ENCODE measurements around the gene FRMD5.

FRMD5 gene

GRCh38 chr15:44186705-44187104 lies 8.4 kb downstream of the FRMD5 start:
- H3K36me3 ChIP-seq (ENCODE audit: insufficient read depth, low read length): no peaks in the 10 kb centered on the region
- H3K9me3 ChIP-seq (ENCODE audit: low read depth, low read length): no peaks in the 10 kb centered on the region
- no peak for TF ChIP-seq POLR2AphosphoS5 (IDR thresholded peaks at IDR 0.05; ENCODE audit: borderline replicate concordance, low read depth, low read length)
- TF ChIP-seq FOXP2 (optimal IDR thresholded peaks at IDR 0.05; ENCODE audit: control extremely low read depth, extremely low read length, insufficient read depth): no peak
- no peak for TF ChIP-seq EZH2 (IDR thresholded peaks at IDR 0.05)
- no peak overlapping the region for H3K4me3 ChIP-seq
- no peak for DNase-seq (ENCODE audit: low read depth, low spot score)
- H3K27ac ChIP-seq: no peak overlapping the region
- H3K9ac ChIP-seq (ENCODE audit: insufficient read length): no peak overlapping the region

DNA sequence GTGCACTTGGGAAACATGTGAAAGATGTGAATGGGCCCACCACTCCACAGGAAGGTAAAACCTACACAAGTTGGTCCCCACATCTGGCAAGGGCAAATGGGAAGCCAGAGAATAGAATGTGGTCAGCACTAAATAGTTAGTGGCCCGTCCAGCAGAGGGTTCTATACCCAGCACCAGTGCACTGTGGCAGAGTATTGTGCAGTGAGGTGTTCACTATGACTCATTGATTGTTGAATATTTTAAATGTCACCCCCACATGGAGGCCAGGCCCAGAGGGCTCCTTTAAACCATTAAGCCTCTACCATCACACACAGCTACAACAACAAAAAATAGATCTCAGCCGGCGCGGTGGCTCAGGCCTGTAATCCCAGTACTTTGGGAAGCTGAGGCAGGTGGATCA lies 11.7 kb downstream of the FRMD5 start:
- TF ChIP-seq EZH2 (IDR thresholded peaks at IDR 0.05) (no peak), FOXP2 (optimal IDR thresholded peaks at IDR 0.05; ENCODE audit: control extremely low read depth, extremely low read length, insufficient read depth) (no peak), POLR2AphosphoS5 (IDR thresholded peaks at IDR 0.05; ENCODE audit: borderline replicate concordance, low read depth, low read length) (no peak)
- no peak for DNase-seq (ENCODE audit: low read depth, low spot score)
- no peaks in the 10 kb centered on the region for H3K36me3 ChIP-seq (ENCODE audit: insufficient read depth, low read length)
- no peak overlapping the region for H3K4me3 ChIP-seq
- H3K9ac ChIP-seq (ENCODE audit: insufficient read length): no peak overlapping the region
- no peaks in the 10 kb centered on the region for H3K9me3 ChIP-seq (ENCODE audit: low read depth, low read length)
- no peak overlapping the region for H3K27ac ChIP-seq

DNA sequence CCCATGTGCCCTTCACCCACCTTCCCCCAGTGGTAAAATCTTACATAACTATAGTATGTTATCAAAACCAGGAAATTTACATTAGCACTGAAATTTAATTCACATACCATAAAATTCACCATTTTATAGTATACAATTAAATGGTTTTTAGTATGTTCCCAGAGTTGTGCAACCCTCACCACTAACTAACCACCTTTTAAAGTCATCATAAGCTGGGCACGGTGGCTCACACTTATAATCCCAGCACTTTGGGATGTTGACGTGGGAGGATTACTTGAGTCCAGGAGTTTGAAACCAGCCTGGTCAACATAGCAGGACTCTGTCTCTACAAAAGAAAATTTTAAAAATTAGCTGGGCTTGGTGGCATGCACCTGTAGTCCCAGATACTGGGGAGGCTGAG lies 13.7 kb downstream of the FRMD5 start:
- no peak for DNase-seq (ENCODE audit: low read depth, low spot score)
- Histone ChIP-seq H3K27ac (no peak overlapping the region), H3K9ac (ENCODE audit: insufficient read length) (no peak overlapping the region), H3K36me3 (ENCODE audit: insufficient read depth, low read length) (no peaks in the 10 kb centered on the region), H3K9me3 (ENCODE audit: low read depth, low read length) (no peaks in the 10 kb centered on the region), H3K4me3 (no peak overlapping the region)
- TF ChIP-seq FOXP2 (optimal IDR thresholded peaks at IDR 0.05; ENCODE audit: control extremely low read depth, extremely low read length, insufficient read depth) (no peak), EZH2 (IDR thresholded peaks at IDR 0.05) (no peak), POLR2AphosphoS5 (IDR thresholded peaks at IDR 0.05; ENCODE audit: borderline replicate concordance, low read depth, low read length) (no peak)

- Histone ChIP-seq H3K36me3 (ENCODE audit: insufficient read depth, low read length) (no peaks in the 10 kb centered on the region), H3K4me3 (no peak overlapping the region), H3K9ac (ENCODE audit: insufficient read length) (no peak overlapping the region), H3K9me3 (ENCODE audit: low read depth, low read length) (no peaks in the 10 kb centered on the region), H3K27ac (no peak overlapping the region)
- no peak for DNase-seq (ENCODE audit: low read depth, low spot score)
- no peak for TF ChIP-seq EZH2 (IDR thresholded peaks at IDR 0.05)
- TF ChIP-seq POLR2AphosphoS5 (IDR thresholded peaks at IDR 0.05; ENCODE audit: borderline replicate concordance, low read depth, low read length): no peak
- no peak for TF ChIP-seq FOXP2 (optimal IDR thresholded peaks at IDR 0.05; ENCODE audit: control extremely low read depth, extremely low read length, insufficient read depth)
Observed at GRCh38 chr15:44177139-44177538, 17.9 kb downstream of the FRMD5 start.

GRCh38 chr15:44173813-44174212 lies 21.3 kb downstream of the FRMD5 start:
- no peaks in the 10 kb centered on the region for H3K9me3 ChIP-seq (ENCODE audit: low read depth, low read length)
- no peak overlapping the region for H3K9ac ChIP-seq (ENCODE audit: insufficient read length)
- TF ChIP-seq EZH2 (IDR thresholded peaks at IDR 0.05) (no peak), FOXP2 (optimal IDR thresholded peaks at IDR 0.05; ENCODE audit: control extremely low read depth, extremely low read length, insufficient read depth) (no peak), POLR2AphosphoS5 (IDR thresholded peaks at IDR 0.05; ENCODE audit: borderline replicate concordance, low read depth, low read length) (no peak)
- H3K27ac ChIP-seq: no peak overlapping the region
- no peak for DNase-seq (ENCODE audit: low read depth, low spot score)
- no peaks in the 10 kb centered on the region for H3K36me3 ChIP-seq (ENCODE audit: insufficient read depth, low read length)
- H3K4me3 ChIP-seq: no peak overlapping the region

- Histone ChIP-seq H3K9ac (ENCODE audit: insufficient read length) (no peak overlapping the region), H3K4me3 (no peak overlapping the region), H3K27ac (no peak overlapping the region), H3K9me3 (ENCODE audit: low read depth, low read length) (no peaks in the 10 kb centered on the region), H3K36me3 (ENCODE audit: insufficient read depth, low read length) (no peaks in the 10 kb centered on the region)
- DNase-seq (ENCODE audit: low read depth, low spot score): no peak
- TF ChIP-seq FOXP2 (optimal IDR thresholded peaks at IDR 0.05; ENCODE audit: control extremely low read depth, extremely low read length, insufficient read depth) (no peak), EZH2 (IDR thresholded peaks at IDR 0.05) (no peak), POLR2AphosphoS5 (IDR thresholded peaks at IDR 0.05; ENCODE audit: borderline replicate concordance, low read depth, low read length) (no peak)
Observed at GRCh38 chr15:44163370-44163769, 31.7 kb downstream of the FRMD5 start.

DNA sequence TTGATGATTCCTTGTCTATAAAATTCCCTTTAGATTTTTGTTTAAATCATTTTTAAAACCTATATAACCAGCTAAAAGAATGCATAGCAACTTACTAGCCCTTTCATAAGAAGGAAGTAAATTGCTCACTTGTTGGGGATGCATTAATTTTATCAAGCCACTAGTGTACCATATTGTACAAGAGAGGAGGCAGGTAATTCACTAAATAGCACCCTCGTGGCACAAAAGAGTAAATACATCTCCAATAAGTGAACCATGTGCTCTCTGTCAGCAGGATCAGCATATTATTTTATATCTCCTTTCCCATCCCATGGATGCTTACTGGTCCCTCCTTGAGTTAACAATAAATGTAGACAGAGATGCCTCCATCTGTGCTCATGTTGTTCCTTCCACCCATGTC lies 34.3 kb downstream of the FRMD5 start:
- Histone ChIP-seq H3K36me3 (ENCODE audit: insufficient read depth, low read length) (no peaks in the 10 kb centered on the region), H3K9ac (ENCODE audit: insufficient read length) (no peak overlapping the region), H3K9me3 (ENCODE audit: low read depth, low read length) (no peaks in the 10 kb centered on the region), H3K4me3 (no peak overlapping the region), H3K27ac (no peak overlapping the region)
- DNase-seq (ENCODE audit: low read depth, low spot score): no peak
- TF ChIP-seq EZH2 (IDR thresholded peaks at IDR 0.05): no peak
- TF ChIP-seq FOXP2 (optimal IDR thresholded peaks at IDR 0.05; ENCODE audit: control extremely low read depth, extremely low read length, insufficient read depth): no peak
- no peak for TF ChIP-seq POLR2AphosphoS5 (IDR thresholded peaks at IDR 0.05; ENCODE audit: borderline replicate concordance, low read depth, low read length)

DNA sequence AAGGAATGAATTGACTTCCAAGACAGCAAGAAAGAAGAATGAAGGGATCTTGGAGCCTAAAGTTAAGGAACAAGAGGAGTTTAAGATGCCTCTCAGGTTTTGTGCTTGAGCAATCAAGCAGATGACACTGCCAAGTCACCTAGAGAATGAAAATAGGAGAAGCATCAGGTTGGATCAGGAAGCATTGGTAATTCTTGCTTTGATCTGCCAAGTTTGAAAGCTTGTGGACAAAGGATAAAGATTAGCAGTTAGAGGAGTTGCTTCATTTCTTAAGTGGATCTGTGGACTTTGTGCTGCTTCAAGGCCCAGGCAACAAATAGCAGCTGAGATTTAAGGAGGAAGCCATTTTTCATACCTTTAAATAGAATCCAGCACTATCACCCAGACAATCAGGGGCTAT lies 35.6 kb downstream of the FRMD5 start:
- Histone ChIP-seq H3K27ac (no peak overlapping the region), H3K9me3 (ENCODE audit: low read depth, low read length) (no peaks in the 10 kb centered on the region), H3K36me3 (ENCODE audit: insufficient read depth, low read length) (no peaks in the 10 kb centered on the region), H3K9ac (ENCODE audit: insufficient read length) (no peak overlapping the region), H3K4me3 (no peak overlapping the region)
- no peak for DNase-seq (ENCODE audit: low read depth, low spot score)
- TF ChIP-seq POLR2AphosphoS5 (IDR thresholded peaks at IDR 0.05; ENCODE audit: borderline replicate concordance, low read depth, low read length) (no peak), FOXP2 (optimal IDR thresholded peaks at IDR 0.05; ENCODE audit: control extremely low read depth, extremely low read length, insufficient read depth) (no peak), EZH2 (IDR thresholded peaks at IDR 0.05) (no peak)

DNA sequence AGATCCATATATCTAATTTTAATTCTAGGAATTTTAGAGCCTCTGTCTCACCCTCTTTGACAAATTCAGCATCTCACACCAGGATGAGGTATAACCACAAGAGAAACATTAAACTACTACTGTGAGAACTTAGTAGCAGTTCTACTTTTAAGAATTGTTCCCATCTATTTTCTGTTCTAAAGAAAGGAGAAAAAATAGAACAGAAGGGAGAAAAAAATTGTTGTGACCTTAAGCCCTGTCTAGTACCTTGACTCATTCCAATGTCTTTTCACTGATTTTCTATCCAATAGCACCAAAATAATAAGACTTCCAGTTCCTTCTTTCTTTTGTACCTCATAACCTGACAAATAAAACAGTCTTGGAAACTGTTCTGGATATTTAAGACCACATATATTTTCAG lies 37.0 kb downstream of the FRMD5 start:
- Histone ChIP-seq H3K27ac (no peak overlapping the region), H3K9me3 (ENCODE audit: low read depth, low read length) (no peaks in the 10 kb centered on the region), H3K4me3 (no peak overlapping the region), H3K36me3 (ENCODE audit: insufficient read depth, low read length) (no peaks in the 10 kb centered on the region), H3K9ac (ENCODE audit: insufficient read length) (no peak overlapping the region)
- no peak for DNase-seq (ENCODE audit: low read depth, low spot score)
- TF ChIP-seq EZH2 (IDR thresholded peaks at IDR 0.05): no peak
- no peak for TF ChIP-seq FOXP2 (optimal IDR thresholded peaks at IDR 0.05; ENCODE audit: control extremely low read depth, extremely low read length, insufficient read depth)
- no peak for TF ChIP-seq POLR2AphosphoS5 (IDR thresholded peaks at IDR 0.05; ENCODE audit: borderline replicate concordance, low read depth, low read length)
